Neural cell (in vitro differentiated cells): ENCODE measurements around the gene LPCAT1. TPM values are rescaled to one million over a fixed set of nuclear protein-coding genes. Genes with fewer than 3 reads are reported as not detected.
A peak's percentile ranks its signal among the peaks of the same experiment; 100 is the strongest.

ENCODE experiments used
- H2AFZ ChIP-seq: fragments of 200-600, 300-800 bp; sonication (generic), shearing (Covaris generic); 2 replicates; pipeline ENCODE4 v1.6.0; 2014; ENCODE audit warnings: low read depth, mild to moderate bottlenecking, antibody characterized with exemption, low read length, moderate library complexity
- H3F3A ChIP-seq: fragments of 200-600 bp; shearing (Covaris generic); 2 replicates; pipeline ENCODE4 v1.6.1; 2016; ENCODE audit warnings: mild to moderate bottlenecking, moderate library complexity, mixed read lengths, antibody characterized with exemption, low read length; ENCODE audit not compliant: insufficient read depth, poor library complexity, severe bottlenecking
- H3K27ac ChIP-seq: fragments of 200-600, 300-800 bp; sonication (generic), shearing (Covaris generic); 2 replicates; pipeline ENCODE4 v1.5.1; 2014; ENCODE audit warnings: mild to moderate bottlenecking, low read length, moderate library complexity
- H3K27me3 ChIP-seq: fragments of 300-800, 200-600 bp; sonication (generic), shearing (Covaris generic); 2 replicates; pipeline ENCODE4 v1.6.0; 2014; ENCODE audit warnings: mild to moderate bottlenecking, low read depth, low read length, moderate library complexity; ENCODE audit not compliant: insufficient read depth
- H3K36me3 ChIP-seq: fragments of 300-800, 200-600 bp; sonication (generic), shearing (Covaris generic); 2 replicates; pipeline ENCODE4 v1.5.1; 2014; ENCODE audit warnings: mild to moderate bottlenecking, antibody characterized with exemption, low read length, moderate library complexity; ENCODE audit not compliant: insufficient read depth
- H3K4me2 ChIP-seq: fragments of 300-800, 200-600 bp; sonication (generic), shearing (Covaris generic); 2 replicates; pipeline ENCODE4 v1.6.0; 2014; ENCODE audit warnings: mild to moderate bottlenecking, low read length
- H3K4me3 ChIP-seq: fragments of 300-800, 200-600 bp; sonication (generic), shearing (Covaris generic); 2 replicates; pipeline ENCODE4 v1.5.1; 2014; ENCODE audit warnings: mild to moderate bottlenecking, low read length, moderate library complexity
- H3K79me2 ChIP-seq: fragments of 200-600 bp; shearing (Covaris generic); replicated peaks from 2 replicates; pipeline ENCODE4 v1.6.0; 2014; ENCODE audit warnings: mild to moderate bottlenecking, low read length, moderate library complexity; ENCODE audit not compliant: insufficient read depth
- H3K9ac ChIP-seq: fragments of 300-800, 200-600 bp; sonication (generic), shearing (Covaris generic); 2 replicates; pipeline ENCODE4 v1.6.1; 2016; ENCODE audit warnings: mild to moderate bottlenecking, low read length, mixed read lengths
- H3K9me2 ChIP-seq: fragments of 200-600 bp; shearing (Covaris generic); 2 replicates; pipeline ENCODE4 v1.6.1; 2016; ENCODE audit warnings: mild to moderate bottlenecking, low read length, mixed read lengths; ENCODE audit not compliant: insufficient read depth
- H3K9me3 ChIP-seq: fragments of 200-600, 300-800 bp; sonication (generic), shearing (Covaris generic); 2 replicates; pipeline ENCODE4 v1.6.1; 2016; ENCODE audit warnings: mild to moderate bottlenecking, mixed run types, low read length, moderate library complexity, mixed read lengths
- H4K20me1 ChIP-seq: fragments of 200-600 bp; shearing (Covaris generic); 2 replicates; pipeline ENCODE4 v1.6.1; 2016; ENCODE audit warnings: mild to moderate bottlenecking, mixed run types; ENCODE audit not compliant: insufficient read depth
- CTCF ChIP-seq: fragments of 450-650 bp; IDR thresholded peaks from 2 replicates; pipeline ENCODE4 v1.5.1; 2014; ENCODE audit warnings: antibody characterized with exemption, mild to moderate bottlenecking, moderate library complexity; ENCODE audit not compliant: poor library complexity, severe bottlenecking
- EP300 ChIP-seq: fragments of 450-650 bp; conservative IDR thresholded peaks from 2 replicates; pipeline ENCODE4 v1.6.1; 2014; ENCODE audit warnings: antibody characterized with exemption, mild to moderate bottlenecking, moderate library complexity; ENCODE audit not compliant: poor library complexity, severe bottlenecking
- EZH2 ChIP-seq: fragments of 200-600, 300-800 bp; shearing (Covaris generic), sonication (generic); IDR thresholded peaks from 2 replicates; pipeline ENCODE4 v1.6.1; 2014; ENCODE audit warnings: antibody characterized with exemption, low read length, borderline replicate concordance, mild to moderate bottlenecking; ENCODE audit not compliant: insufficient read depth, poor library complexity, severe bottlenecking
- MXI1 ChIP-seq: fragments of 450-650 bp; conservative IDR thresholded peaks from 2 replicates; pipeline ENCODE4 v1.6.1; 2014; ENCODE audit warnings: antibody characterized with exemption, mild to moderate bottlenecking; ENCODE audit not compliant: poor library complexity, severe bottlenecking
- RAD21 ChIP-seq: fragments of 450-650 bp; conservative IDR thresholded peaks from 2 replicates; pipeline ENCODE4 v1.6.1; 2014; ENCODE audit warnings: antibody characterized with exemption, mild to moderate bottlenecking, moderate library complexity
- REST ChIP-seq: IDR thresholded peaks from 2 replicates; pipeline ENCODE4 v1.6.1; 2012; ENCODE audit warnings: borderline replicate concordance
- TAF1 ChIP-seq: IDR thresholded peaks from 2 replicates; pipeline ENCODE4 v1.6.1; 2012; ENCODE audit warnings: low read depth
- polyA plus RNA-seq: library from polyadenylated mRNA; depleted of rRNA; stranded (reverse); fragments of >200 nt; gene quantifications from 2 replicates; pipeline ENCODE4 v1.2.3, GENCODE V29; 2014

LPCAT1 gene
- polyA plus RNA-seq, 1 donor from 2014 or later: 61.8 TPM

GRCh38 chr5:1445689-1446601 lies 77.8 kb downstream of the LPCAT1 start:
- Histone ChIP-seq H3K36me3 (no peaks in the 10 kb centered on the region), H3K9ac (no peak overlapping the region), H2AFZ (no peak overlapping the region), H3K4me3 (peak overlapping the region; percentile 46), H3K27me3 (peaks cover 77% of the 10 kb centered on the region), H3K9me2 (no peaks in the 10 kb centered on the region), H4K20me1 (no peaks in the 10 kb centered on the region), H3K27ac (no peak overlapping the region), H3F3A (no peaks in the 10 kb centered on the region), H3K9me3 (no peaks in the 10 kb centered on the region), H3K79me2 (no peaks in the 10 kb centered on the region), H3K4me2 (no peak overlapping the region)
- TF ChIP-seq EZH2 (peak; percentile 70), EP300 (no peak)

- no peaks in the 10 kb centered on the region for H4K20me1 ChIP-seq
- H2AFZ ChIP-seq: no peak within 1 kb of the TSS
- peak within 1 kb of the TSS; percentile 46 for H3K4me3 ChIP-seq
- H3K27ac ChIP-seq: no peak within 1 kb of the TSS
- H3K4me2 ChIP-seq: no peak within 1 kb of the TSS
- no peaks in the 10 kb centered on the region for H3K79me2 ChIP-seq
- no peaks in the 10 kb centered on the region for H3K9me2 ChIP-seq
- peaks cover 77% of the 10 kb centered on the region for H3K27me3 ChIP-seq
- no peaks in the 10 kb centered on the region for H3F3A ChIP-seq
- no peaks in the 10 kb centered on the region for H3K36me3 ChIP-seq
- no peak within 1 kb of the TSS for H3K9ac ChIP-seq
- H3K9me3 ChIP-seq: no peaks in the 10 kb centered on the region
- TF ChIP-seq EP300: no peak
- no peak for TF ChIP-seq REST
- TF ChIP-seq MXI1: no peak
- no peak for TF ChIP-seq TAF1
- no peak for TF ChIP-seq CTCF
- no peak for TF ChIP-seq RAD21
Measured at GRCh38 chr5:1445313-1445688, 78.5 kb downstream of the LPCAT1 start, which contains the start of gene SLC6A3. Gene SLC6A3 (minus strand): TSS chr5:1445440. CDS start chr5:1443197, 2,243 bp downstream.
